Activated CD4-positive, alpha-beta T cell treated with anti-CD3 and anti-CD28 coated beads, Interleukin-2, amount 50 U/mL, for 16 hours (primary cell): ENCODE results near the gene FAM81A.
"Not testable (repeated sequence)": the region's sequence is repeated elsewhere in the genome, so short reads cannot be mapped to it uniquely, and the experiment has no call there.

ENCODE experiments used
- DNase-seq: peaks from one replicate; pipeline ENCODE4 v3.0.0-alpha.2; 2020

Gene FAM81A

GRCh38 chr15:59428898-59429297, 9.1 kb upstream of the FAM81A start:
- DNase-seq, result not testable (repeated sequence)

- no peak for DNase-seq
Observed at GRCh38 chr15:59432389-59432788, 5.6 kb upstream of the FAM81A start.

DNA sequence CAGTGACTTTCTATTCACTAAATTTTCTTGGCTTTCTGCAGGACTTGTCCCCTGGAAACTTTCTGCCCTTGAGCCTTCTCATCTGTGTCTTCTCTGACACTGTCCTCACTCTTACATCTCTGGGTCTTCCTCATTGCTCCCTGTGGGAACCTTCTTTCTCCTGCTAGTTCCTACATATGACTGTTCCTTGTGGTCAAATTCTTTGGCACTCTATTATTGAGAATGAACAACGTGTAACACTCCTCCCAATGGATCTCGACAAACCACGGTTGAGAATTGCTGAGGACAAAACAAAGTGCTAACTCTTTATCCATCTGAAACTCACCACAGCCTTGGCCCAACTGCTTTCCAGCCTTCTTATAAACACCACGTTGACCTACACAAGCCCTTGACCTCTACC, 3.5 kb upstream of the FAM81A start:
- no peak for DNase-seq

- DNase-seq, result no peak
Observed at GRCh38 chr15:59436774-59437141, 1.2 kb upstream of the FAM81A start.

GRCh38 chr15:59437142-59437816, 707 bp upstream of the FAM81A start:
- no peak for DNase-seq

GRCh38 chr15:59438625-59439290, 772 bp downstream of the FAM81A start:
- no peak for DNase-seq

DNA sequence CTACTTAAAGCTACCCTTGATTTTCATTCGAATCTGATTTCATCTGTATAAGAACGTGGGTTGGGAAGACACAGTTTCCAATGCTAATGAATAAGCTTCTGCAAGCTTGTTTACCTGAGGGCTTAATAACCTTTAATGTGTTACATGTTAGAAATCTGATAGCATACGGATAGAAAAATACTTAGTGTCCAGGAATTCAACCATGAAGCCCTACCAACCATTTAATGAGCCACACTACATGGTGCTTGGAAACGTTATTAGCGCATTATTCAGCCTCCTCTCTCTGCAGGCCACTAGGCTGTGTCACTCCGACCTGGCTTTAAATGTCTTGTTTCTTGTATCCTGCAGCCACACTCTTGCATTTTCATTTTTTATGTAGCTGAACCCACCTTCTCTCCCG, 1.6 kb downstream of the FAM81A start:
- DNase-seq, result no peak

DNA sequence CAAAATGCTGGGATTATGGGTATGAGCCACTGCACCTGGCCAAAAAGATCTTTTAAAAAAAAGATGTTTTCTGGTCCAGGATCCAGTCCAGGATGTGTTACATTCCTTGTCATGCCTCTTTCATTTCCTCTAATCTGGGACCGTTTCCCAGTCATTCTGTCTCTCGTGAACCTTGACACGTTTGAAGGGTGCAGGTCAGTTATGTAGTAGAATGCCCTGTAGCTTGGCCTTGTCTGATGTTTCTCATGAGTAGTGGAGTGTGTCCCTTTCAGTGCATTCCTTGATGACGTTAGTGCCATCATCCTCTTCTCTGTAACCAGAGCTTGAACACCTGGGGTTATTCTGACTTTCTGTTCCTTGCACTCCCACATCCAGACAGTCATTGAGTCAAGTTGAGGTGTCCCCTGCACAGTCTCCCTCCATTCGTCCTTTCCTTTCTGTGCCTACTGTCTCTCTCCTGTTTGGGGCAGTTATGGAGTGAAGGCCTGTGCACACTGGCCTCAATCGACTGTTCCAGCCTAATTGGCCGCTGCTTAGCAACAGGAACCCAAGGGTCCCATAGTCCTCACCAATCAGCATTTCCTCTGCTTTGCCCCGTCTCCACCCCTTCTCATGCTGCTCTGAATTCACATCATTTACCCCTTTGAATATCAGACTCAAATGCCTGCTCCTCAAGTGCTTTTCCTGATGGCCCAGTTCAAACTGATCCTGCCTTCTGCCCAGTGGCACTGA, 5.5 kb downstream of the FAM81A start:
- DNase-seq, result no peak

DNA sequence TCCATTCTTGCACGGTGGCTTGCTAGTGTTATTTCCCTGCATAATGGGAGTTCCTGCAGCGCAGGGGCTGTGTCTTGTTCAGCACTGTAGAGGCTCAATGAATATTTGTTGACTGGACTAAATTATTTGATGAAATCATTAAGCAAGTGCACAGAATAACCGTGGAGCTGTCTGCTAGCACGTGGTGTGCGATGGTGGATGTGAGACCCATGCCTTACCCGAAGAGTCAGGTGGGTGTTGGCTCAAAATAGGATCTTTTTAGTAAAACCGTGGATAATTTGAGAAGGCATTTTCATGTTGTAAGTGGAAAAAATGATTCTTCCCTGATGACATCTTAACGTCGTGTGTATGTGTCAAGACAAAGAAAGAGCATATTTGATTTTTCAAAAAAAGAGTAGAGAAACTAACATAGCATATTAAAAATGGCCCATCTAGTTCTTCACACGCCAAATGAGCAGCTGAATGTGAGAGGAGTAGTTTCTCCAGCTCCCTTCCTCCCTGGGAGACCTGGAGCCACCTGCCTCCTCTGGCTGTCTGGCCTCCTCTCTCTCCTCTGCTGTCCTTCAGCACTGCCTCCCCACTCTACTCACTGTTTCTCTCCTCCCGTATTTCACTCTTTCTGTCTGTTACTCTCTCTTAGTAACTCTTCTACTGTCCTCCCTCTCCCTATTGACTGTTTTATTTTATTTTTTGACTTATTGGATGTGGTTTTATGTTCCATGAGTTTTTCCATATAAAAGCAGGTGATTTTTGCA, 6.3 kb downstream of the FAM81A start:
- no peak for DNase-seq

- DNase-seq, result no peak
Observed at GRCh38 chr15:59444980-59445545, 7.1 kb downstream of the FAM81A start.

DNA sequence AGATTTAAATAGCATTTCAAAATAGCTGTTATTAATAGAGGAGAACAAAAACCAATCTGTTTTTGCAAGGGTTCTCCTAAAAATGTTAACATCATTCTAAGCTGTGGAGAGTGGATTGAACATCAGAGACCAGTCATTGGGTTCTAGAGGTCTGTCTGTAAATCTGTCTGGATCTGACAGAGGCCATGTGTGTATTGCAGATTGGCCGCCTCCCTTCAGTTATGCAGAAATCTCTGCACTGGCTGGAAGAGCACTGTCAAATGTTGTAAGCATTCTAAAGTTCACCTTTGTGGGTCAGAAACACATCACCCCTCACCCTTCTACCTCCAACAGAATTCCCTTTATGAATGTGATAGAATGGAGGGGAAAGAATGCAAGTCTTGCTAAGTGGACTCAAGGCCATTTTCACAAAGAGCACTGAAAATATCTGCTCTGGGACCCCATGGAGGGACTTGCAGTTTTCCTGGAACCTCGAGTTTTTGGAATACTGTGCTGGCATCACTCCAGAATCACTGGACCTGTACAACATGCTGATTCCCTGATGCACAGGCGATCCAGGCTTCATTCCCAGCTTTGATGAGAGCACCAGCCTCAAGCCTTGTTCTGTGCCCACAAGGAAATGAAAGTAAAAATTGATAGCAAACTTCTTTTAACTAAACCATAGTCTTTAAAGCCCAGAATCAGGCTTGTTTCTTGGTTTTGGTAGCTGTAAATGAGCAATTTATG, 8.4 kb downstream of the FAM81A start:
- DNase-seq, result no peak

GRCh38 chr15:59447367-59447766, 9.4 kb downstream of the FAM81A start:
- no peak for DNase-seq

DNA sequence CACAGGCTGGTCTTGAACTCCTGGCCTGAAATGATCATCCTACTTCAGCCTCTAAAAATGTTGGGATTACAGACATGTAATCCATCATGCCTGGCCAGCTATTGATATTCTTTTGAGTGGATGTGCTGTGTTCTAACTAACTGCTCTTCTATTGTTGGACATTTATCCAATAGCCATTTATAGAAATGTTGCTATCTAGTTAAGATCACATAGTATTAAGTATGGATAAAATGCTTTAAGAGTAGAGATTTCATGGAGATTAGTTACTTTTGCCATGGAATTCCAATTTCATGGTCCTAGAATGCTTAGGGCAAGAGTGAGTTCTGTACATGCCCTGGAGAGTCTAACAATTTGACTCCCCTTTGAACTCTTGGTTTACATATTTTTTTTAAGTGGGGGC, 10.9 kb downstream of the FAM81A start:
- no peak for DNase-seq

- no peak for DNase-seq
Observed at GRCh38 chr15:59453474-59454215, 15.7 kb downstream of the FAM81A start.

DNA sequence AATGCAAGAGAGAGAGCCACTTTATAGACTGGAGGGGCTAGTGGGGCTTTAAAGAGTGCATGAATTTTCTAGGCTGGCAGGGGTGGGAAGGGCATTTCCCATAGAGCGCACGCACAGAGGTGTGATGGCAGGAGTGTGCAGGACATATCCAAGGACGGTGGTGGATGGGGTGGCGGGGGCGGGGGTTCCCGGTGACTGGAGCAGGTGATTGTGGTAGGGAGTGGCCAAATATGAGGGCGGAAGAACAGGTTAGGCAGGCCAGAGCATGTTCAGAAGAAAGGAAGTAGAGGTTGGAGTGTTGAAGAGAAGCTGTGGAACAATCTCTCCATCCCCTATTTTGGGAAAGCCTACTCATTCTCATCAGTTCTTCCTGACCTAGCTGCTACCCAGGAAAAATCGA, 18.1 kb downstream of the FAM81A start:
- DNase-seq, result no peak

DNA sequence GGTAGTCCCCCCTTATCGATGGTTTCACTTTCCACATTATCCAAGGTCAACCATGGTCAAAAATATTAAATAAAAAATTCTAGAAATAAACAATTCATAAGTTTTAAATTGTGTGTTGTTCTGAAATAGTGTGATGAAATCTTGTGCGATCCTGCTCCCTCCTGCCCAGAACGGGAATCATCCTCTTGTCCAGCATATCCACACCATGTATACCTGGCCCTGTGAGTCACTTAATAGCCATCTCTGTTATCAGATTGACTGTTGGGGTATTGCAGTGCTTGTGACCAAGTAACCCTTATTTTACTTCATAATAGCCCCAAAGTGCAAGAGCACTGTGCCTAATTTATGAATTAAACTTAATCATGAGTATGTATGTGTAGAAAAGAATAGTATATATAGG, 19.1 kb downstream of the FAM81A start:
- DNase-seq, result no peak

GRCh38 chr15:59461521-59461920, 23.5 kb downstream of the FAM81A start:
- no peak for DNase-seq

DNA sequence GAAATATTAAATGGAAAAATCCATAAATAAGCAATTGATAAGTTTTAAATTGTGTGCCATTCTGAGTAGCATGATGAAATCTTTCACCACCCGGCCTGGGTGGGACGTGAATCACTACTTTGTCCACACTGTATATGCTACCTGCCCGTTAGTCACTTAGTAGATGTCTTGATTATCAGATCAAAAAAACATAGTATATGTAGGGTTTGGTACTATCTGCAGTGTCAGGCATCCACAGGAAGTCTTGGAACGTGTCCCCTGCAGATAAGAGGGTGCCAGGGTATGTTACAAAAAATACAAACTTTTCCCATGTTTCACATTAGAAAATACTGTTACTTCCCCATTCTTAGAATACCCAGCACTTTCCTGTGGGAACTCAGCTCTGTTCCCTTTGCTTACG, 35.2 kb downstream of the FAM81A start:
- no peak for DNase-seq

DNA sequence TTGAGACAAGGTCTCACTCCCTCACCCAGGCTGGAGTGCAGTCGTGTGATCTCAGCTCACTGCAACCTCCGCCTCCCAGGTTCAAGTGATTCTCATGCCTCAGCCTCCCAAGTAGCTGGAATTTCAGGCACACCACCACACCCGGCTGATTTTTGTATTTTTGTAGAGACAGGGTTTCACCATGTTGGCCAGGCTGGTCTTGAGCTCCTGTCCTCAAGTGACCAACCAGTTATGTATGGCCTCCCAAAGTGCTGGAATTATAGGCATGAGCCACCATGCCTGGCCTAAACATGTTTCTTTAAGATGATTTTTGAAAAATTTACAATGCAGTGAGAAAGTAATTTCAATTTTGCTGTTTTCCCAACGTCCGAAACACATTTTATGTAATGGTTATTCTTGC, 37.2 kb downstream of the FAM81A start:
- DNase-seq, result not testable (repeated sequence)

- DNase-seq, result no peak
Observed at GRCh38 chr15:59484399-59484798, 46.4 kb downstream of the FAM81A start.

GRCh38 chr15:59485036-59485435, 47.0 kb downstream of the FAM81A start:
- no peak for DNase-seq

GRCh38 chr15:59489485-59489884, 51.5 kb downstream of the FAM81A start:
- not testable (repeated sequence) for DNase-seq
